Body of pancreas (tissue), 4 donors: ENCODE measurements around the gene EIF3F.

ENCODE experiments used
- CTCF ChIP-seq, 7 experiments: fragments of 450-650 bp in 4 of 7; fragments of 200-600 bp in 3 of 7; sonication (generic) in 3 of 7; IDR thresholded peaks; one replicate each; pipeline ENCODE4 v1.5.1; 2016 to 2019; ENCODE audit warnings: antibody characterized with exemption in 7 of 7
- POLR2A ChIP-seq, 3 donors: fragments of 450-650 bp; IDR thresholded peaks; one replicate each; pipeline ENCODE4 v1.6.1; 2016; ENCODE audit warnings: antibody characterized with exemption in 3 of 3, mild to moderate bottlenecking in 2 of 3

- TF ChIP-seq CTCF (IDR thresholded peaks at IDR 0.05) (no peak), POLR2A (IDR thresholded peaks at IDR 0.05) (no peak)
These were observed 26.7 kb downstream of the EIF3F start for GRCh38 chr11:8013833-8014232.
